K562 (cell line): ENCODE results near the gene PIK3CD. TPM values are rescaled to one million over a fixed set of nuclear protein-coding genes. Genes with fewer than 3 reads are reported as not detected.
A peak's percentile ranks its signal among the peaks of the same experiment; 100 is the strongest.

ENCODE experiments used
- ATAC-seq: fragments of 200-7000 bp; cut with Tn5 transposase; 3 replicates; pipeline ENCODE4 v1.9.1; 2020; ENCODE audit warnings: moderate library complexity
- BruUV-seq: library from RNA; stranded (reverse); fragments of 400-500 nt; replicated peaks from 2 replicates; lab custom pipeline; 2021; lab: Mats Ljungman, UMichigan
- CTCF ChIA-PET: fragments of 300-600 bp; formaldehyde crosslinking; extraction: SDS; loops from one replicate; lab custom pipeline; 2021; ENCODE audit warnings: low intra/inter-chr PET ratio; lab: Yijun Ruan, JAX
- POLR2A ChIA-PET: fragments of 300-600, 350-650 bp; sonication (Branson Sonifier 250); formaldehyde crosslinking; extraction: SDS; loops from one replicate; lab custom pipeline; 2021; ENCODE audit warnings: antibody characterized with exemption, inconsistent platforms; lab: Yijun Ruan, JAX
- DNase-seq, 4 experiments: peaks; one replicate each; pipeline versions ENCODE4 v3.0.0 to v3.0.0-alpha.2; 2011 to 2018; ENCODE audit warnings: low spot score in 3 of 4, mixed read lengths in 3 of 4; ENCODE audit errors: extremely low read depth in 1 of 4
- FAIRE-seq: peaks from 2 replicates; lab custom pipeline; 2011; peaks lifted over from hg19 to GRCh38; lab: Jason Lieb, UNC
- H2AFZ ChIP-seq: 2 replicates; pipeline ENCODE4 v1.6.0; 2011; ENCODE audit warnings: low read depth, low read length, control low read depth, inconsistent platforms
- H3K27ac ChIP-seq: fragments of 200-600 bp; 3 replicates; pipeline ENCODE4 v1.8.0; 2011; ENCODE audit warnings: low read depth, mild to moderate bottlenecking, control low read depth, inconsistent platforms, low read length, moderate library complexity, mixed read lengths; ENCODE audit errors: extremely low read depth
- H3K27me3 ChIP-seq, 2 experiments: fragments of 300-600 bp in 1 of 2; 2 replicates in 1 of 2; 3 replicates in 1 of 2; pipeline versions ENCODE4 v1.6.0 to v1.8.0; 2011; ENCODE audit warnings: inconsistent platforms in 2 of 2, low read length in 2 of 2, mild to moderate bottlenecking in 1 of 2, mixed read lengths in 1 of 2, moderate library complexity in 1 of 2; ENCODE audit not compliant: control insufficient read depth in 2 of 2, insufficient read depth in 2 of 2
- H3K36me3 ChIP-seq: fragments of 300-600 bp; 3 replicates; pipeline ENCODE4 v1.8.0; 2011; ENCODE audit warnings: mild to moderate bottlenecking, low read length, inconsistent platforms; ENCODE audit not compliant: control insufficient read depth, insufficient read depth
- H3K4me1 ChIP-seq, 2 experiments: fragments of 200-600 bp in 1 of 2; replicated peaks in 1 of 2; 2 replicates in 1 of 2; 3 replicates in 1 of 2; pipeline versions ENCODE4 v1.5.1 to v1.8.0; 2011; ENCODE audit warnings: inconsistent platforms in 2 of 2, low read length in 2 of 2, mild to moderate bottlenecking in 1 of 2, mixed read lengths in 1 of 2, moderate library complexity in 1 of 2; ENCODE audit not compliant: control insufficient read depth in 2 of 2, insufficient read depth in 2 of 2
- H3K4me2 ChIP-seq: 2 replicates; pipeline ENCODE4 v1.6.1; 2011; ENCODE audit warnings: low read length, control low read depth, inconsistent platforms, mixed read lengths; ENCODE audit not compliant: insufficient read depth
- H3K4me3 ChIP-seq: fragments of 200-600 bp; sonication (generic), shearing (Covaris generic); 2 replicates; pipeline ENCODE4 v1.5.1; 2016; ENCODE audit warnings: control low read depth, inconsistent platforms
- H3K79me2 ChIP-seq: fragments of 200-600 bp; 3 replicates; pipeline ENCODE4 v1.8.0; 2011; ENCODE audit warnings: low read length, inconsistent platforms; ENCODE audit not compliant: control insufficient read depth, insufficient read depth
- H3K9ac ChIP-seq, 2 experiments: 2 replicates each; pipeline versions ENCODE4 v1.6.0 to v1.6.1; 2011; ENCODE audit warnings: low read depth in 2 of 2, low read length in 2 of 2, control low read depth in 1 of 2, inconsistent platforms in 1 of 2, mild to moderate bottlenecking in 1 of 2, mixed read lengths in 1 of 2; ENCODE audit not compliant: insufficient read depth in 1 of 2
- H3K9me1 ChIP-seq: one replicate; pipeline ENCODE4 v1.6.0; 2011; ENCODE audit warnings: inconsistent platforms, mild to moderate bottlenecking, low read length, moderate library complexity; ENCODE audit not compliant: control insufficient read depth, insufficient read depth
- H3K9me3 ChIP-seq: replicated peaks from 2 replicates; pipeline ENCODE4 v1.5.1; 2011; ENCODE audit warnings: low read depth, low read length, inconsistent platforms; ENCODE audit not compliant: control insufficient read depth, insufficient read depth
- H4K20me1 ChIP-seq: replicated peaks from 2 replicates; pipeline ENCODE4 v1.6.1; 2011; ENCODE audit warnings: low read length, inconsistent platforms, mixed read lengths; ENCODE audit not compliant: control insufficient read depth, insufficient read depth
- CBX1 ChIP-seq: sonication (generic); IDR thresholded peaks from 2 replicates; pipeline ENCODE4 v1.6.1; 2016; ENCODE audit warnings: antibody characterized with exemption, low read depth, mild to moderate bottlenecking
- KDM4B ChIP-seq, 2 experiments: fragments of 450-650 bp in 1 of 2; sonication (generic) in 1 of 2; IDR thresholded peaks; 2 replicates each; pipeline ENCODE4 v1.6.1; 2016 to 2017; ENCODE audit warnings: borderline replicate concordance in 2 of 2, antibody characterized with exemption in 1 of 2, low read depth in 1 of 2, mild to moderate bottlenecking in 1 of 2
- KLF13 ChIP-seq: fragments of 450-650 bp; IDR thresholded peaks from 2 replicates; pipeline ENCODE4 v1.6.1; 2016; ENCODE audit warnings: missing genetic modification characterization, low read depth, mild to moderate bottlenecking, missing compliant biosample characterization, moderate library complexity, borderline replicate concordance
- MBD2 ChIP-seq: sonication (generic); IDR thresholded peaks from 2 replicates; pipeline ENCODE4 v1.6.1; 2016; ENCODE audit warnings: low read depth, borderline replicate concordance
- MCM7 ChIP-seq, 2 experiments: fragments of 450-650 bp; IDR thresholded peaks; 2 replicates each; pipeline ENCODE4 v1.6.1; 2016 to 2018
- RAD21 ChIP-seq, 2 experiments: fragments of 250-450 bp in 1 of 2; fragments of 450-650 bp in 1 of 2; sonication (Bioruptor Pico) in 1 of 2; formaldehyde crosslinking in 1 of 2; IDR thresholded peaks in 1 of 2; conservative IDR thresholded peaks in 1 of 2; 2 replicates each; pipeline versions ENCODE4 v1.4.0 to v1.8.0; 2020 to 2022; ENCODE audit warnings: mild to moderate bottlenecking in 2 of 2, moderate library complexity in 1 of 2
- ZFP30 ChIP-seq: fragments of 250-450 bp; sonication (Bioruptor Pico); IDR thresholded peaks from 2 replicates; pipeline ENCODE4 v1.8.0; 2022; ENCODE audit warnings: moderate library complexity, mild to moderate bottlenecking, inconsistent platforms, borderline replicate concordance
- ZNF518B ChIP-seq: fragments of 250-450 bp; sonication (Bioruptor Pico); IDR thresholded peaks from 2 replicates; pipeline ENCODE4 v1.5.0; 2021; ENCODE audit warnings: mild to moderate bottlenecking, moderate library complexity
- WGBS: fragments of 100-300 bp; shearing (Covaris generic); methylation state at CpG from one replicate; pipeline ENCODE4 v1.1.6; 2016; ENCODE audit warnings: low coverage, mixed read lengths; ENCODE audit not compliant: insufficient coverage; ENCODE audit errors: missing lambda C conversion rate; 5-methylcytosine and 5-hydroxymethylcytosine counted together
- in situ Hi-C: fragments of 300-500 bp; cut with MboI; formaldehyde crosslinking; loops from 4 replicates; pipeline ENCODE4 v1.15.0; 2018; ENCODE audit warnings: inconsistent platforms, mixed read lengths
- intact Hi-C: fragments of 100-400 bp; cut with micrococcal nuclease; formaldehyde crosslinking; loops from 2 replicates; pipeline ENCODE4 v1.14.2; 2022
- polyA plus RNA-seq, 8 experiments: library from polyadenylated mRNA; depleted of rRNA in 4 of 8; stranded (reverse) in 5 of 8; unstranded in 3 of 8; fragments of >200 nt; fragmentation: Nextera tagmentation in 2 of 8; fragmentation: Illumina TruSeq in 1 of 8; extraction: Ambion mirVana in 2 of 8; extraction: Trizol in 1 of 8; gene quantifications; 2 replicates each; pipeline versions ENCODE4 v1.2.1 to v1.2.3, GENCODE V29; 2011 to 2014; ENCODE audit warnings: inconsistent platforms in 1 of 8, missing spikeins in 1 of 8
- total RNA-seq, 7 experiments: library from RNA; depleted of rRNA in 6 of 7; stranded (reverse); fragments of >200 nt in 6 of 7; fragmentation: Illumina TruSeq in 2 of 7; extraction: Trizol in 2 of 7; gene quantifications; 2 replicates each; pipeline versions ENCODE4 v1.2.1 to v1.2.3, GENCODE V29; 2011 to 2021; ENCODE audit warnings: low replicate concordance in 1 of 7

PIK3CD gene
- total and polyA plus RNA-seq, 9 of the 15 experiments (the other 6 are each of a cell fraction or from before 2014, with no cell fraction given), result 1.8 to 20.8 (median 7.2) TPM

GRCh38 chr1:9604836-9605235 lies 46.7 kb upstream of the PIK3CD start:
- H2AFZ ChIP-seq, result no peak overlapping the region
- no TSS peak for BruUV-seq
- no peak overlapping the region for H3K4me3 ChIP-seq
- H3K36me3 ChIP-seq, result peaks cover 97% of the 10 kb centered on the region; the same call in 2 of the 3 replicates
- H3K4me1 ChIP-seq, result peaks cover 0 to 10% of the 10 kb centered on the region in 2 experiments; a peak in 1 of 5 replicates
- H4K20me1 ChIP-seq, result peaks cover 3% of the 10 kb centered on the region; the same call in 1 of the 2 replicates
- 0 out of 4 replicates have a peak overlapping the region, but pooled peaks of 1 of the 2 experiments have one; percentile 20 for H3K9ac ChIP-seq
- CTCF ChIA-PET, result no interaction called here
- peaks cover 3% of the 10 kb centered on the region for H3K9me1 ChIP-seq
- DNase-seq, result no peak
- H3K79me2 ChIP-seq, result no peaks in the 10 kb centered on the region
- H3K27ac ChIP-seq, result no peak overlapping the region
- in situ Hi-C loops (no loop called here), intact Hi-C loops (no loop called here)
- no peak for ATAC-seq
- no peaks in the 10 kb centered on the region for H3K9me3 ChIP-seq
- 89% methylated on average over 14 of the region's 15 CpGs for whole genome bisulfite sequencing
- no peak overlapping the region for H3K4me2 ChIP-seq
- FAIRE-seq, result no peak
- POLR2A ChIA-PET, result interaction anchor here (2.2 kb wide), 1 partner anchor 11 kb away, joined by 6 read pairs; no protein-coding TSS in a partner anchor
- no peaks in the 10 kb centered on the region for H3K27me3 ChIP-seq
- TF ChIP-seq CBX1, result no peak
- TF ChIP-seq ZFP30 (CRISPR knock-in tag), result no peak
- TF ChIP-seq MCM7 (IDR thresholded peaks at IDR 0.05), result no peak
- no peak for TF ChIP-seq MBD2
- no peak for TF ChIP-seq ZNF518B (CRISPR knock-in tag)
- no peak for TF ChIP-seq KLF13 (tag)
- no peak for TF ChIP-seq RAD21 (CRISPR knock-in tag; conservative IDR thresholded peaks at IDR 0.05 in 1 of 2, IDR thresholded peaks at IDR 0.05 in 1 of 2)
- TF ChIP-seq KDM4B (IDR thresholded peaks at IDR 0.05; ENCODE audit: borderline replicate concordance in 2 of 2, low read depth in 1 of 2), result no peak
